ENCODE data around the gene HSP90AB1. TPM values are rescaled to one million over a fixed set of nuclear protein-coding genes. Genes with fewer than 3 reads are reported as not detected.

Gene HSP90AB1
- total and polyA plus RNA-seq, 2 of the 8 experiments (the other 6 are each of a cell fraction or from before 2014, with no cell fraction given) = 1,564 to 2,297 TPM

- Histone ChIP-seq H3K23ac (ENCODE audit: insufficient read length) (no peak overlapping the region), H3K23me2 (ENCODE audit: low read depth, low read length) (peaks cover 7% of the 10 kb centered on the region), H3K36me3 (ENCODE audit: control insufficient read depth in 2 of 4, insufficient read depth in 4 of 4, low read length in 3 of 4) (peaks cover under 1 to 5% (median 1%) of the 10 kb centered on the region in 4 experiments; a peak in 3 of 8 replicates), H2AFZ (ENCODE audit: low read length) (no peak overlapping the region), H4K8ac (ENCODE audit: extremely low read depth, insufficient read depth, low read length) (no peak overlapping the region), H3K4me2 (ENCODE audit: insufficient read depth in 1 of 2, low read depth in 2 of 2, low read length in 2 of 2) (no peak overlapping the region), H3K4me3 (ENCODE audit: extremely low read depth in 1 of 4, insufficient read depth in 2 of 4, low read depth in 3 of 4, low read length in 4 of 4) (no peak overlapping the region), H2BK15ac (ENCODE audit: low read length) (no peak overlapping the region), H3K27ac (ENCODE audit: low read depth, low read length) (no peak overlapping the region), H4K20me1 (replicated peaks in 1 of 2; ENCODE audit: control insufficient read depth in 1 of 2, insufficient read depth in 2 of 2, low read length in 2 of 2) (peaks cover 9 to 11% of the 10 kb centered on the region in 2 experiments), H3K14ac (ENCODE audit: insufficient read length) (no peak overlapping the region), H2BK20ac (ENCODE audit: low read length) (no peak overlapping the region), H2AK5ac (ENCODE audit: low read depth, low read length) (no peak overlapping the region), H4K5ac (ENCODE audit: insufficient read length, low read depth, low read length) (no peak overlapping the region), H2BK12ac (ENCODE audit: low read depth, low read length) (no peak overlapping the region), H3K9ac (replicated peaks in 1 of 4; ENCODE audit: extremely low read depth in 1 of 4, low read depth in 3 of 4, low read length in 3 of 4) (no peak overlapping the region), H2BK120ac (replicated peaks; ENCODE audit: low read depth, low read length) (no peak overlapping the region), H3K27me3 (replicated peaks in 1 of 4; ENCODE audit: control insufficient read depth in 3 of 4, extremely low read depth in 1 of 4, insufficient read depth in 3 of 4, low read length in 3 of 4) (no peaks in the 10 kb centered on the region; a peak in 1 of 7 replicates), H3K4ac (replicated peaks; ENCODE audit: insufficient read length, low read depth, low read length) (no peak overlapping the region), H3K56ac (replicated peaks; ENCODE audit: insufficient read length, low read depth, low read length) (no peak overlapping the region), H3K79me1 (ENCODE audit: low read depth, low read length) (no peaks in the 10 kb centered on the region), H3K79me2 (ENCODE audit: control insufficient read depth in 1 of 2, insufficient read depth in 2 of 2, low read length in 2 of 2) (peaks cover 14 to 15% of the 10 kb centered on the region in 2 experiments), H3K9me3 (ENCODE audit: insufficient read depth in 2 of 2, low read depth in 1 of 2, low read length in 1 of 2) (no peaks in the 10 kb centered on the region), H2BK5ac (ENCODE audit: low read depth, low read length) (no peak overlapping the region), H3K4me1 (replicated peaks in 1 of 4; ENCODE audit: control insufficient read depth in 3 of 4, insufficient read depth in 4 of 4, low read length in 3 of 4) (peaks cover 6 to 10% (median 8%) of the 10 kb centered on the region in 4 experiments), H3K18ac (ENCODE audit: extremely low read depth, low read length) (no peak overlapping the region), H4K91ac (replicated peaks; ENCODE audit: insufficient read length, low read length) (no peak overlapping the region)
- WGBS, 2 experiments (ENCODE audit: extremely low coverage in 1 of 2, insufficient coverage in 1 of 2, insufficient read length in 1 of 2, insufficient replicate concordance in 2 of 2, low coverage in 1 of 2, low lambda C conversion rate in 2 of 2, missing lambda C conversion rate in 1 of 2) = 100% methylated on average over 7 of the region's 7 CpGs; no CpG with 5 or more reads in 1 of the 2 experiments
- ChIA-PET CTCF (ENCODE audit: partially characterized antibody) (interaction anchor here (0.5 to 8.1 kb wide), 11 partner anchors 8 to 1721 kb away, joined by 3 to 102 read pairs (median 5); partner anchors contain the start of gene SLC29A1), POLR2A (ENCODE audit: partially characterized antibody) (interaction anchor here (0.6 to 18.9 kb wide), 10 partner anchors 14 to 143 kb away, joined by 3 to 581 read pairs (median 5); partner anchors contain the start of genes MYMX, SLC29A1 and SLC35B2)
- DNase-seq (ENCODE audit: low read depth in 1 of 2, low spot score in 2 of 2) (no peak), FAIRE-seq (no peak)
- no peak for TF ChIP-seq NANOG (IDR thresholded peaks at IDR 0.05; ENCODE audit: insufficient read depth, low read depth, low read length, poor library complexity, severe bottlenecking)
- no peak for TF ChIP-seq EP300 (IDR thresholded peaks at IDR 0.05; ENCODE audit: borderline replicate concordance in 1 of 2, low read depth in 2 of 2, low read length in 2 of 2)
- no peak for TF ChIP-seq TAF7 (optimal IDR thresholded peaks at IDR 0.05; ENCODE audit: borderline replicate concordance, low read depth, low read length)
- TF ChIP-seq GABPA (IDR thresholded peaks at IDR 0.05; ENCODE audit: borderline replicate concordance, insufficient read depth, low read length) = no peak
- TF ChIP-seq, protein P1, sequence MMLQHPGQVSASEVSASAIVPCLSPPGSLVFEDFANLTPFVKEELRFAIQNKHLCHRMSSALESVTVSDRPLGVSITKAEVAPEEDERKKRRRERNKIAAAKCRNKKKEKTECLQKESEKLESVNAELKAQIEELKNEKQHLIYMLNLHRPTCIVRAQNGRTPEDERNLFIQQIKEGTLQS (IDR thresholded peaks at IDR 0.05; ENCODE audit: insufficient read depth, low read depth, low read length) = no peak
- TF ChIP-seq POLR2A (IDR thresholded peaks at IDR 0.05; ENCODE audit: control extremely low read depth in 1 of 2, low read depth in 2 of 2, low read length in 2 of 2) = no peak
Observed at GRCh38 chr6:44243345-44243744, 3.6 kb upstream of the HSP90AB1 start.
